DND-41 (cell line): ENCODE measurements around the gene RRAS.

ENCODE experiments used
- ATAC-seq: fragments of 200-7000 bp; cut with Tn5 transposase; 3 replicates; pipeline ENCODE4 v1.9.1; 2021; ENCODE audit warnings: low read depth; ENCODE audit not compliant: insufficient read depth
- DNase-seq: peaks from one replicate; pipeline ENCODE4 v3.0.0-alpha.2; 2020
- H2AFZ ChIP-seq: 2 replicates; pipeline ENCODE4 v1.6.0; 2012; ENCODE audit warnings: low read depth, low read length
- H3K27ac ChIP-seq: 2 replicates; pipeline ENCODE4 v1.5.1; 2012; ENCODE audit warnings: low read length, inconsistent platforms
- H3K27me3 ChIP-seq: fragments of 200-600 bp; sonication (generic); 2 replicates; pipeline ENCODE4 v1.6.0; 2012; ENCODE audit warnings: low read length, mild to moderate bottlenecking, inconsistent platforms; ENCODE audit not compliant: insufficient read depth, poor library complexity
- H3K36me3 ChIP-seq: 2 replicates; pipeline ENCODE4 v1.5.1; 2012; ENCODE audit warnings: low read length, inconsistent platforms; ENCODE audit not compliant: insufficient read depth
- H3K4me1 ChIP-seq: 2 replicates; pipeline ENCODE4 v1.5.1; 2012; ENCODE audit warnings: mild to moderate bottlenecking, low read length; ENCODE audit not compliant: insufficient read depth
- H3K4me2 ChIP-seq: 2 replicates; pipeline ENCODE4 v1.6.0; 2012; ENCODE audit warnings: mild to moderate bottlenecking, moderate library complexity, low read length, inconsistent platforms; ENCODE audit not compliant: insufficient read depth
- H3K4me3 ChIP-seq, 2 experiments: fragments of 200-600 bp in 1 of 2; shearing (Covaris generic) in 1 of 2; 2 replicates each; pipeline ENCODE4 v1.5.1; 2012 to 2016; ENCODE audit warnings: inconsistent platforms in 2 of 2, low read length in 2 of 2, mild to moderate bottlenecking in 2 of 2, low read depth in 1 of 2, moderate library complexity in 1 of 2
- H3K79me2 ChIP-seq: 2 replicates; pipeline ENCODE4 v1.6.0; 2012; ENCODE audit warnings: low read length, inconsistent platforms; ENCODE audit not compliant: insufficient read depth
- H3K9ac ChIP-seq: 2 replicates; pipeline ENCODE4 v1.6.0; 2012; ENCODE audit warnings: low read depth, mild to moderate bottlenecking, inconsistent platforms, low read length, moderate library complexity
- H3K9me3 ChIP-seq: 2 replicates; pipeline ENCODE4 v1.5.1; 2012; ENCODE audit warnings: low read length, moderate library complexity, mild to moderate bottlenecking, inconsistent platforms; ENCODE audit not compliant: insufficient read depth, severe bottlenecking
- H4K20me1 ChIP-seq: 2 replicates; pipeline ENCODE4 v1.6.0; 2012; ENCODE audit warnings: low read length; ENCODE audit not compliant: insufficient read depth
- CTCF ChIP-seq: IDR thresholded peaks from 2 replicates; pipeline ENCODE4 v1.5.1; 2012; ENCODE audit warnings: borderline replicate concordance, low read length, moderate library complexity, mild to moderate bottlenecking; ENCODE audit not compliant: poor library complexity, severe bottlenecking; ENCODE audit errors: extremely low read depth
- EZH2 ChIP-seq: IDR thresholded peaks from 3 replicates; pipeline ENCODE4 v1.6.1; 2012; ENCODE audit warnings: borderline replicate concordance, low read depth, mild to moderate bottlenecking, moderate library complexity, low read length, inconsistent platforms; ENCODE audit not compliant: severe bottlenecking

Gene RRAS

GRCh38 chr19:49641688-49642491 is 1.9 kb upstream of the RRAS start, which contains the start of gene SCAF1:
Gene SCAF1, plus strand, starts transcription at chr19:49642209. Its CDS starts 2,818 bp downstream, at chr19:49645027.
- no peaks in the 10 kb centered on the region for H3K9me3 ChIP-seq
- no peak for TF ChIP-seq EZH2
- TF ChIP-seq CTCF: no peak
- H3K4me1 ChIP-seq: peaks cover 46% of the 10 kb centered on the region
- ATAC-seq (peak; percentile 55), DNase-seq (peak; percentile 100)
- H3K79me2 ChIP-seq: peaks cover 57% of the 10 kb centered on the region
- peak within 1 kb of the TSS; percentile 94 for H3K27ac ChIP-seq
- H4K20me1 ChIP-seq: peaks cover 30% of the 10 kb centered on the region
- no peaks in the 10 kb centered on the region for H3K27me3 ChIP-seq
- H3K36me3 ChIP-seq: peaks cover 29% of the 10 kb centered on the region
- H3K4me3 ChIP-seq: peak within 1 kb of the TSS; percentile 91 to 100
- H3K4me2 ChIP-seq: peak within 1 kb of the TSS; percentile 99
- peak within 1 kb of the TSS; percentile 99 for H3K9ac ChIP-seq
- H2AFZ ChIP-seq: peak within 1 kb of the TSS; percentile 74

- DNase-seq (peak; percentile 19), ATAC-seq (no peak)
- TF ChIP-seq CTCF: no peak
- no peak for TF ChIP-seq EZH2
- H3K36me3 ChIP-seq: peaks cover 6% of the 10 kb centered on the region; the same call in 1 of the 2 replicates
- peaks cover 8% of the 10 kb centered on the region for H4K20me1 ChIP-seq
- no peaks in the 10 kb centered on the region for H3K9me3 ChIP-seq
- H3K4me1 ChIP-seq: peaks cover 38% of the 10 kb centered on the region
- peak overlapping the region; percentile 12 to 56; a peak in 3 of 4 replicates for H3K4me3 ChIP-seq
- peak overlapping the region; percentile 55 for H3K9ac ChIP-seq
- peak overlapping the region; percentile 88 for H3K4me2 ChIP-seq
- H3K27ac ChIP-seq: peak overlapping the region; percentile 22; the same call in 1 of the 2 replicates
- H3K27me3 ChIP-seq: no peaks in the 10 kb centered on the region
- peak overlapping the region; percentile 54 for H2AFZ ChIP-seq
- H3K79me2 ChIP-seq: peaks cover 34% of the 10 kb centered on the region
These were observed 386 bp downstream of the RRAS start for GRCh38 chr19:49639401-49640112.

- no peak for ATAC-seq
- Histone ChIP-seq H3K9me3 (no peaks in the 10 kb centered on the region), H2AFZ (no peak overlapping the region), H3K79me2 (peaks cover 19% of the 10 kb centered on the region), H3K9ac (no peak overlapping the region), H3K4me1 (peaks cover 23% of the 10 kb centered on the region), H3K36me3 (no peaks in the 10 kb centered on the region; the same call in 1 of the 2 replicates), H3K4me3 (no peak overlapping the region), H3K27ac (no peak overlapping the region), H3K27me3 (no peaks in the 10 kb centered on the region), H3K4me2 (no peak overlapping the region; the same call in 1 of the 2 replicates), H4K20me1 (peaks cover 4% of the 10 kb centered on the region; the same call in 1 of the 2 replicates)
- TF ChIP-seq EZH2 (no peak), CTCF (no peak)
- no peak for DNase-seq
These were observed 1.9 kb downstream of the RRAS start for GRCh38 chr19:49637821-49638738.
